Cerebellar cortex (tissue), 1 donor: ENCODE data around the gene MAP3K8.
"Not testable (repeated sequence)": the region's sequence is repeated elsewhere in the genome, so short reads cannot be mapped to it uniquely, and the experiment has no call there.

Experiments used
- DNase-seq: peaks from one replicate; pipeline ENCODE4 v3.0.0-alpha.2; 2015; ENCODE audit warnings: low spot score

The MAP3K8 gene

GRCh38 chr10:30447125-30447799 lies 13.3 kb downstream of the MAP3K8 start:
- no peak for DNase-seq

DNA sequence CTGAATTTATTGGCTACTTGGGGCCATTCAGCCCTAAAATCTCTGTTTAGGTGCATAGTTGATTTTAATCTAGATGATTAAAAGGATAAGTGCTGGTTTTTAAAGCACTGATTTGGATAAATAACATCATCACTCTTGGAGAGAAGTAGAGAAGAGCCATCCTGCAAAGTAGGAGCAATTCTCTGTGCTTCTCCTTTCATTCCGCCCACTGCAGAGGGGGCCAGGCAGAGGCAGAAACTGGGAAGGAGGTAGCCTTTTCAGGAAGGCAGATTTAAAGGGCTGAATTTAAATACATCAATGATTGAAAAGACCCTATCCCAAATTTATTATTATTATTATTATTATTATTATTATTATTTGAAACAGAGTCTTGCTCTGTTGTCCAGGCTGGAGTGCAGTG lies 14.1 kb downstream of the MAP3K8 start:
- DNase-seq, result no peak

DNA sequence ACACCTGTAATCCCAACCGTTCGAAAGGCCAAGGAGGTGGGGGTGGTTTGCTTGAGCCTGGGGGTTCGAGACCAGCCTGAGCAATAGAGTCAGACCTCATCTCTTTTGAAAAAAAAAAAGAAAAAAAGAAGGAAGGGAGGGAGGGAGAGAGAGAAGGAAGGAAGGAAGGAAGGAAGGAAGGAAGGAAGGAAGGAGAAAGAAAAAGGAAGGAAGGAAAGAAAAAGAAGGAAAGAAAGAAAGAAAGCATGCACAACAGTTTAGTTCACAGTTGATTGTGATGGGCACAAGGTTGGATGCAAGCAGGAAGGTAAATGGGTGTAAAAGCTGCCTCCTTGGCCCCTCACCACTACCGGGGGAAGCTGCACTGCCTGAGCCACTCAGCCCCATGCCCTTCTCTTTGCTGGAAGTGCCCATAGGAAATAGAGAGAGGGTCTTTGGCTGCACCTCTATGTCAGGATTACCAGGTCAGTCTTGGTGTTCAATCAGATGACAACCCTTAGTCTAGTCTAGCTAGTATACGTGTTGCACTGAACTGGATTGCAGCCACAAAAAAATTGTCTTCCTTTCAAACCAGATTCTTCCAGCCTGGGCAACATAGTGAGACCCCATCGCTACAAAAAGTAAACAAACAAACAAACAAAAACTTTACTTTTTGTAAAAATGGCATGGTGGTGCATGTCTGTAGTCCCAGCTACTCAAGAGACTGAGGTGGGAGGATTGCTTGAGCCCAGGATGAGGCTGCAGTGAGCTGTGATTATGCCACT lies 20.0 kb downstream of the MAP3K8 start:
- no peak for DNase-seq

DNA sequence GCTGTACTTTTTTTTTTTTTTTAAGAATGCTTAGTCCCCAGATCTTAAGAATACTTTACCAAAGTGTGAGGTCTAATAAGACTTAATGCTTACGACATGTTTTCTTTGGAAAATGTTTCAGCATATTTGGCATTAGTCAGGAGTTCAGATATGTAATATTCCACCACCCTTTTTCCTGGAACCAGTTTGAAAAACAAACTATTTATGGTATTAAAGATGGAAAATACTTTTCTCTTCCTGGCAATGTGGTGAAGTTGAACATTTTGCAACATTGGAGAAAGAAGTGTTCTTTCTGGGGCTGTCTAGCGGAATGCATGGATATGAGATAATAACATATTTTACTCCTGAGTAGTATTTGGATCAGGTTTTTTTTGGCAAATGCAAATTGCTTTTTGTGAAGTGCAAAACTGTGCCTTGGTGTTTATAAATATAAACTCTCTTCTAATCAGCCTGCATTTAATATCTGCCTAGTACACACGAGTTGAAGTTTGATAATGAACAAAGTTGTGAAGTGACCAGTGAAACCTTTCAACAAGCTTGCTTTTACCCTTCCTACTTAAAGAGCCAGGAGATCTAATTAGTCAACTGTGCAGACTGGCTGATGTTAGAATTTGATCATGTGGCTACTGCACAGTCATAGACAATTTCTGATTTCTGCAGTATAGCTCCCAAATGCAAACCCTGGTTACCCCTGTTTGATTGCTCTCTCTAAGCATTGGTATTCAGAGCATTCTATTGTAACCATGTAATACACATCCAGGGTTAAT lies 20.9 kb downstream of the MAP3K8 start:
- DNase-seq, result no peak

DNA sequence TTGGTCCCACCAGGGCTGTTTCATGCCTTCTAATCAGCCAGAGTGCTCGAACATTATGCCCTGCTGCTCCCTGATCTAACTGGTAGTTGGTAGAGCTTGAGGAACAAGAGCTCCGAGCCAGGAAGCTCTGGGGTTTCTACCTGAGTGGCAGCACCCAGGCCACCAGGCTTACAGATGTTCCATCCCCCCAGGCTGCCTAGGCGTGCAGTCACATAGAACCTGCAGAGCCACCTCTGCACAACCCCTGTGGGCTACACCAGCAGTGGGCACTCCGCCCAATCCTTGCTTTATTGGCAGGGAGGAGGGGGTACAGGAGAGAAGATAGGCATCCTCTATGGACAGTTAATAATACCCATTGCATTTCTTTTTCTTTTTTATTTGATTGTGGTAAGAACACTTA lies 21.8 kb downstream of the MAP3K8 start:
- no peak for DNase-seq

GRCh38 chr10:30456266-30456665 lies 22.3 kb downstream of the MAP3K8 start:
- no peak for DNase-seq

- no peak for DNase-seq
Measured at GRCh38 chr10:30459283-30459682, 25.3 kb downstream of the MAP3K8 start.

DNA sequence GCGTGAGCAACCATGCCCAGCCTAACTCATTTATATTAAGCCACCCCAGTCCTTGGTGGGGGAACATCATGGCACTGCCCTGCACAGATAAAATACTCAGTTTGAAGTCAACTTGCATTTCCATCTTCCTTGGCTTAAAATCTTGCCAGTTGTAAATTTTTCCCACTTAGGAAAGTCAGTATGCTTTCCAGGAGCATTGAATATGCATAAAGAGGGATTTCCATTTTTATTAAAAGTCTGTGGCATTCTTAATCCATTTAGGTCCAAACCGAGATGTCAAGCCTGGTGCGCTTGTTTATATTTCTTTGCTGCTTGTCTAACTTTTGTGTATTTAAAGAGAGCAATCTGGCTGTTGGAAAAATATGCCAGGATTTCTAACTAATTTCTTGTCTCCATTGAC lies 26.1 kb downstream of the MAP3K8 start:
- DNase-seq, result no peak

- DNase-seq, result no peak
Measured at GRCh38 chr10:30462513-30462912, 28.5 kb downstream of the MAP3K8 start.

- DNase-seq, result no peak
Measured at GRCh38 chr10:30463944-30464451, 30.0 kb downstream of the MAP3K8 start.

DNA sequence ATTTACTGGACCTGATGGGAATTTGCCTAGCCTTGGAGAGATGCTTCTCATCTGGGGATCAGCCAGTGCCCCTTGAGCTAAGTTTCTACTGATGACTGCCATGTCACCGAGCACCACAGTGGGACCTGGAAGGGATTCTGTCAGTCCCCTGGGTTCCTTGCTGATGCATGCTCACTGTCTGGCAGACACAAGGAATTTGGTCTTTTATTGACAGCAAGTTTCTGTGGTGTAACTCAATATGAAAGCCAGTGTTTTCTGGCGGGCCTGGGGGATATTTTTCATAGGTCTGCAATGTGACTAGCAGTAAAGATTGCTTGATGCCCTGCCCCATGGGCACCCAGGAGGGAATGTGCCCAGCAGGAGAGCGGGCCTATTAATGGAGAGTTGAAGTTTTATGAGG lies 30.7 kb downstream of the MAP3K8 start:
- no peak for DNase-seq

DNA sequence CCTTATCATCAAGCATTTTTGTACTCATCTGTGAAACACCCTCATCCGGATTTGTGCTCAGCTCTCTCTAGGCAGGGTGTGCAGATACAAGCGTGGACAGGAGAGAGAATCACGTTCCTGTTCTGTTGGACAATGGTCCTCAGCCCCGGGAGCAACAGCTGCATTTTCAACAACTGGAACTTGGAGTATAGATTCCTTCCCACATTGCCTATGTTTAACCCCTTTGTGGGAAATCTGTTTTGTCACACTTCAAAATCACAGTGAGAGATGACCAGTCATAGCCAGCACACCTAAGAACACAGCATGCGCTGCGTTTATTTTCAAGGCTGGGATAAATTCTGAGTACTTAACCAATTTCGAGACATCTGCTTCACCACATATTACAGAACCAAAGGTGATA lies 32.5 kb downstream of the MAP3K8 start:
- DNase-seq, result no peak

- no peak for DNase-seq
Measured at GRCh38 chr10:30467651-30468338, 33.8 kb downstream of the MAP3K8 start.

DNA sequence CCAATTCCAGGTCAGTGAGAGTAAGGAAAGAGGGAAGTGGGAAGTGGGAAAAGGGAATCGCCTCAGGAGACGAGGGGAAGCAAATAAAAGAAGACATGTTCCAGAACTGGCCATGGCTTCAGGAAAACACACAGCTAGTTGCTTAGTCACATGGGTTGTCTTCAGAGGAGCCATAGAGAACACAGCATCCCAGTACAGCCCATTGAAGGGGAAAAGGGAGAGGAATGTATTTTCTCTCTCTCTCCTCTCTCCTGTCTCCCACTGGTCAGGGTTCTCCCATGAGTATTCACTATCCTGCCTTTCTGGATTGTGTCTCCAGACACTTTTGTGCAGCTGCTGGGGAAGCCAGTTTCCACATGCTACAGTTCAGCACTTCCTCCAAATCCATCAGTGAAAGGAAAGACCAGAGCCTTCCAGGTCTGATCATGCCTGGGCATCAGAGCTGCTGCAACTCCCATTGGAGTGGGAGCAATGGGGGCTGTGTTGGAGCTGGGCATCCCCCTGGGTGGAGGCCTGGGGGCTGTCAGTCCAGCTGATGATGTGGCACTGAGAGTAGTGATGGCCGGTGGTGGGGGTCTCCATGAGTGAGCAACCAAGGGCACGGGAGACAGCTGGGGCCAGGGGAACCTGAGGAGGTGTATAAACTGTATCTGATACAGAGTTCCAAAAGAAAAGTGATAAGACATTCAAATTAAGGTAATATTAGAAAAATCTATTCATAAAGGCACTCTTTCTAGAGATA lies 38.6 kb downstream of the MAP3K8 start:
- no peak for DNase-seq

- not testable (repeated sequence) for DNase-seq
Measured at GRCh38 chr10:30475515-30475914, 41.5 kb downstream of the MAP3K8 start.

- DNase-seq, result no peak
Measured at GRCh38 chr10:30476511-30477155, 42.6 kb downstream of the MAP3K8 start.

DNA sequence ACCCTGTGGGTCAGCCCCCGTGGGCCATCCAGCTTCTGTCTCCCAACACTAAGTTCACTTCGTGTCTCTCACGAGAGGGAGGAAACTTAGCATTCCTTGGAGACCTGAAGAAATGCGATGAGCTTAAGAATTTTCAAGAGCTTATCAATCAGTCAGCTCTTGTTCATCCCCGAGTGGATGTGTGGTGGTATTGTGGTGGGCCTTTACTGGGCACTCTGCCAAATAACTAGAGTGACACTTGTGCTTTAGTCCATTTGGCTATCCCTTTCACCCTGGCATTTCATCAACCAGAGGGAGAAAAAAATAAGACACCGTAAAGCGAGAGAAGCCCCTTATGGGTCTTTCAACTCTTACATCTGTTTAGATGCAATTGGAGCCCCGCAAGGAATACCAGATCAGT lies 45.5 kb downstream of the MAP3K8 start:
- DNase-seq, result not testable (repeated sequence)

DNA sequence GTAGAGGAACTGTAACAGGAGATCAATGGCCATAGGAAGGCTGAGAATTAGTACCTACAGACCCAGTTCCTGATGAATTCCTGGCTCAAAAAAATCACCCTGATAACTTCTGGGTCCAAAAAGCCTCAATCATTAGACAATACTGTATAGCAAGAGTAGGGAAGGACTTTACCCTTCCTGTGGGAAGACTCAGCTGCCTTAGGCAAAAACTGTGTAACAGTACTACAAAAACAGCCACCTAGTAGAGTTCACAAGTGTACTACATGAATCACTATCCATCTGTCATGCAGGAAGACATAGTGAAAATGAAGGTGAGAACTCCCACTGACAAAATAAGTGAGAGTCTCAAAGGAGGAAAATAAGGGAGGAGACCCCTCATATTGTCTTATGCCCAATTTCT lies 47.6 kb downstream of the MAP3K8 start:
- DNase-seq, result no peak

DNA sequence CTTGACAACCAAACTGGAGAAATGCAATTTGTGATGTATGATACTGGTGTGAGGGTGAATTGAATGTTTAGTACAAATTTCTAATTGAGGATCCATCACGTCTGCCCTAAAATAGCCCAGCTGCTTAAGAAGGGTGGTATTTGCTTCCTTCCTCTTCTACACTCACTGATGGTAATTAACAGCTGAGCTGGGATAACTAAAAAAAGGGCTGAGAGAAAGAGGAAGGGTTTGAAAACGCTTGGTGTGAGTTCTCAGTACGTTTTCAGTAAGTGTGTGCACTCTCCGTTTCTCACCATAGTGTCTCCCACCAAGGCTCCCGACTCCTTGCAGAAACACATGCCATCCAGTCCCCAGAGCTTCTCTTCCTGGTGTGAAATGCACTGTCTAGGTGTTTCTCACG lies 54.3 kb downstream of the MAP3K8 start:
- no peak for DNase-seq

DNA sequence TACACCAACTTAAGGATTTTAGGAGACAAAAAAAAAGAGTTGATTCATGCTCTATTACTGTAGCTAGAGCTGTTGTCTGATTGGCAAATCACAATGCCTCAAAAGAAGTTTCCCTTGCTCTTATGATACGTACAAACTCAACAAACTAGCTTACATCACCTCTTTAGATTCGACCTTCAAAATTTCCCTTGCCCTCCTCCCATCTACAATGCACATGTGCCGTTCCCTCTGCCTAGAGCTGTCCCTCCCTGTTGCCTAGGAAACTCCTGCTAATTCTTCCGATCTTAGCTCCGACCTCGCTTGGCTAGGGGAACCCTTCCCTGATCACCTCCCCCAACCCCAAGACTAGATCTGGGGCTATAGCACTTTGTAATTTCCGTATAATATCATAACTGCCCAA lies 55.4 kb downstream of the MAP3K8 start:
- DNase-seq, result no peak
